ENCODE measurements around the gene CEP290. TPM values are rescaled to one million over a fixed set of nuclear protein-coding genes. Genes with fewer than 3 reads are reported as not detected.

Gene CEP290
- total RNA-seq, 1 donor from 2014 or later: 42.5 TPM

- TF ChIP-seq CTCF (IDR thresholded peaks at IDR 0.05; ENCODE audit: unreplicated experiment): no peak
- peaks cover 50% of the 10 kb centered on the region for H3K36me3 Mint-ChIP-seq
- no peak overlapping the region for H3K4me3 Mint-ChIP-seq
- no peaks in the 10 kb centered on the region for H3K4me1 Mint-ChIP-seq
- H3K27me3 Mint-ChIP-seq (ENCODE audit: low read depth): no peaks in the 10 kb centered on the region
- H3K9me3 Mint-ChIP-seq: peaks cover 2% of the 10 kb centered on the region
- H3K27ac Mint-ChIP-seq: no peak overlapping the region
- DNase-seq (ENCODE audit: low spot score in 2 of 2, unreplicated experiment in 2 of 2): no peak
Measured at GRCh38 chr12:88172844-88173407, 31.0 kb upstream of the CEP290 start.

GRCh38 chr12:88167384-88167783 is 25.5 kb upstream of the CEP290 start:
- no peak for TF ChIP-seq CTCF (IDR thresholded peaks at IDR 0.05; ENCODE audit: unreplicated experiment)
- Mint-ChIP-seq H3K9me3 (peaks cover 4% of the 10 kb centered on the region), H3K27ac (no peak overlapping the region), H3K36me3 (peaks cover 53% of the 10 kb centered on the region), H3K27me3 (ENCODE audit: low read depth) (no peaks in the 10 kb centered on the region), H3K4me3 (no peak overlapping the region), H3K4me1 (no peaks in the 10 kb centered on the region)
- no peak for DNase-seq (ENCODE audit: low spot score in 2 of 2, unreplicated experiment in 2 of 2)

GRCh38 chr12:88166179-88166578 is 24.3 kb upstream of the CEP290 start:
- Mint-ChIP-seq H3K9me3 (peaks cover 4% of the 10 kb centered on the region), H3K4me1 (no peaks in the 10 kb centered on the region), H3K27me3 (ENCODE audit: low read depth) (no peaks in the 10 kb centered on the region), H3K36me3 (peaks cover 55% of the 10 kb centered on the region), H3K4me3 (no peak overlapping the region), H3K27ac (no peak overlapping the region)
- no peak for TF ChIP-seq CTCF (IDR thresholded peaks at IDR 0.05; ENCODE audit: unreplicated experiment)
- no peak for DNase-seq (ENCODE audit: low spot score in 2 of 2, unreplicated experiment in 2 of 2)

- no peak for TF ChIP-seq CTCF (IDR thresholded peaks at IDR 0.05; ENCODE audit: unreplicated experiment)
- DNase-seq (ENCODE audit: low spot score in 2 of 2, unreplicated experiment in 2 of 2): no peak
- no peaks in the 10 kb centered on the region for H3K4me1 Mint-ChIP-seq
- H3K4me3 Mint-ChIP-seq: no peak overlapping the region
- H3K27ac Mint-ChIP-seq: no peak overlapping the region
- H3K36me3 Mint-ChIP-seq: peaks cover 46% of the 10 kb centered on the region
- peaks cover 4% of the 10 kb centered on the region for H3K9me3 Mint-ChIP-seq
- H3K27me3 Mint-ChIP-seq (ENCODE audit: low read depth): no peaks in the 10 kb centered on the region
Measured at GRCh38 chr12:88163371-88163770, 21.5 kb upstream of the CEP290 start.

GRCh38 chr12:88156075-88156654 is 14.3 kb upstream of the CEP290 start:
- no peaks in the 10 kb centered on the region for H3K27me3 Mint-ChIP-seq (ENCODE audit: low read depth)

More at GRCh38 chr12:88156075-88156654, 14.3 kb upstream of the CEP290 start:
- Mint-ChIP-seq H3K36me3 (peaks cover 9% of the 10 kb centered on the region), H3K4me3 (no peak overlapping the region), H3K9me3 (no peaks in the 10 kb centered on the region), H3K4me1 (no peaks in the 10 kb centered on the region), H3K27ac (no peak overlapping the region)
- DNase-seq (ENCODE audit: low spot score in 2 of 2, unreplicated experiment in 2 of 2): no peak
- no peak for TF ChIP-seq CTCF (IDR thresholded peaks at IDR 0.05; ENCODE audit: unreplicated experiment)

All from mesothelial cell of epicardium (in vitro differentiated cells).